GM23338 (cell line): Measurements from ENCODE around the gene MED13. TPM values are rescaled to one million over a fixed set of nuclear protein-coding genes. Genes with fewer than 3 reads are reported as not detected.
A peak's percentile ranks its signal among the peaks of the same experiment; 100 is the strongest.

Experiments
- ATAC-seq: fragments of 200-7000 bp; cut with Tn5 transposase; 3 replicates; pipeline ENCODE4 v1.9.1; 2020
- DNase-seq: peaks from one replicate; pipeline ENCODE4 v3.0.0-alpha.2; 2015; ENCODE audit warnings: low spot score
- H2AFZ ChIP-seq: fragments of 200-600 bp; sonication (generic); 2 replicates; pipeline ENCODE4 v1.8.0; 2016; ENCODE audit warnings: antibody characterized with exemption, mild to moderate bottlenecking, moderate library complexity
- H3F3A ChIP-seq: fragments of 200-600 bp; sonication (generic); replicated peaks from 2 replicates; pipeline ENCODE4 v1.8.0; 2017; ENCODE audit warnings: antibody characterized with exemption, mixed run types, low read depth
- H3K27ac ChIP-seq: fragments of 200-600 bp; sonication (generic); 2 replicates; pipeline ENCODE4 v1.6.1; 2016; ENCODE audit warnings: low read depth
- H3K27me3 ChIP-seq: fragments of 200-600 bp; sonication (generic); 2 replicates; pipeline ENCODE4 v1.8.0; 2016; ENCODE audit warnings: mild to moderate bottlenecking, mixed run types, moderate library complexity; ENCODE audit not compliant: insufficient read depth
- H3K36me3 ChIP-seq: fragments of 200-600 bp; sonication (generic); 2 replicates; pipeline ENCODE4 v1.8.0; 2016; ENCODE audit warnings: mild to moderate bottlenecking; ENCODE audit not compliant: insufficient read depth
- H3K4me1 ChIP-seq: fragments of 200-600 bp; sonication (generic); 2 replicates; pipeline ENCODE4 v1.8.0; 2016; ENCODE audit warnings: mild to moderate bottlenecking, moderate library complexity; ENCODE audit not compliant: insufficient read depth
- H3K4me2 ChIP-seq: fragments of 200-600 bp; sonication (generic); 2 replicates; pipeline ENCODE4 v1.7.1; 2017; ENCODE audit warnings: mixed run types
- H3K4me3 ChIP-seq: fragments of 200-600 bp; sonication (generic); 2 replicates; pipeline ENCODE4 v1.6.1; 2016; ENCODE audit warnings: mixed run types
- H3K79me2 ChIP-seq: fragments of 200-600 bp; sonication (generic); replicated peaks from 2 replicates; pipeline ENCODE4 v1.8.0; 2017; ENCODE audit warnings: mild to moderate bottlenecking; ENCODE audit not compliant: insufficient read depth
- H3K9me2 ChIP-seq: fragments of 200-600 bp; sonication (generic); 2 replicates; pipeline ENCODE4 v1.8.0; 2017; ENCODE audit not compliant: insufficient read depth
- H4K20me1 ChIP-seq: fragments of 200-600 bp; sonication (generic); replicated peaks from 2 replicates; pipeline ENCODE4 v1.8.0; 2017; ENCODE audit warnings: mild to moderate bottlenecking; ENCODE audit not compliant: insufficient read depth
- H3K27ac Mint-ChIP-seq: 2 replicates; pipeline ENCODE4 v1.8.0; 2020; ENCODE audit warnings: inconsistent platforms, mild to moderate bottlenecking, moderate library complexity, mixed read lengths
- H3K27me3 Mint-ChIP-seq: 3 replicates; pipeline ENCODE4 v1.8.0; 2022; ENCODE audit warnings: low read depth, mild to moderate bottlenecking, moderate library complexity, mixed read lengths, inconsistent platforms; ENCODE audit not compliant: insufficient read depth, poor library complexity
- H3K36me3 Mint-ChIP-seq: 3 replicates; pipeline ENCODE4 v1.8.0; 2021; ENCODE audit warnings: low read depth, mild to moderate bottlenecking, inconsistent platforms, moderate library complexity, mixed read lengths
- H3K4me1 Mint-ChIP-seq: 3 replicates; pipeline ENCODE4 v1.8.0; 2020; ENCODE audit warnings: mild to moderate bottlenecking, inconsistent platforms, mixed read lengths
- H3K4me3 Mint-ChIP-seq: 3 replicates; pipeline ENCODE4 v1.8.0; 2021; ENCODE audit warnings: moderate library complexity, mild to moderate bottlenecking, inconsistent platforms, mixed read lengths
- H3K9me3 Mint-ChIP-seq: 3 replicates; pipeline ENCODE4 v1.8.0; 2020; ENCODE audit warnings: moderate library complexity, mild to moderate bottlenecking, inconsistent platforms, mixed read lengths
- CREB1 ChIP-seq: fragments of 250-450 bp; sonication (Bioruptor Pico); IDR thresholded peaks from 2 replicates; pipeline ENCODE4 v1.5.0; 2020; ENCODE audit warnings: low read depth, mild to moderate bottlenecking, moderate library complexity
- EZH2 ChIP-seq: fragments of 200-600 bp; sonication (generic); IDR thresholded peaks from one replicate; pipeline ENCODE4 v1.8.0; 2017; ENCODE audit warnings: antibody characterized with exemption, mild to moderate bottlenecking, low read depth; ENCODE audit not compliant: unreplicated experiment
- EZH2phosphoT487 ChIP-seq: fragments of 200-600 bp; sonication (generic); IDR thresholded peaks from one replicate; pipeline ENCODE4 v1.8.1; 2018; ENCODE audit warnings: antibody characterized with exemption; ENCODE audit not compliant: unreplicated experiment
- JUNB ChIP-seq: IDR thresholded peaks from one replicate; pipeline ENCODE4 v1.6.1; 2016; ENCODE audit warnings: antibody characterized with exemption; ENCODE audit not compliant: unreplicated experiment
- NANOG ChIP-seq: IDR thresholded peaks from 2 replicates; pipeline ENCODE4 v1.6.1; 2016; ENCODE audit warnings: antibody characterized with exemption, borderline replicate concordance
- POLR2AphosphoS5 ChIP-seq: IDR thresholded peaks from 2 replicates; pipeline ENCODE4 v1.6.1; 2016; ENCODE audit warnings: antibody characterized with exemption, low read depth
- STAT1 ChIP-seq: IDR thresholded peaks from one replicate; pipeline ENCODE4 v1.6.1; 2016; ENCODE audit warnings: antibody characterized with exemption; ENCODE audit not compliant: unreplicated experiment
- ZNF114 ChIP-seq: fragments of 250-450 bp; sonication (Bioruptor Pico); IDR thresholded peaks from 2 replicates; pipeline ENCODE4 v1.5.0; 2020; ENCODE audit warnings: mild to moderate bottlenecking, moderate library complexity
- ZNF331 ChIP-seq: fragments of 250-450 bp; sonication (Bioruptor Pico); IDR thresholded peaks from 2 replicates; pipeline ENCODE4 v1.5.0; 2020; ENCODE audit warnings: low read depth, mild to moderate bottlenecking, moderate library complexity
- polyA plus RNA-seq: library from polyadenylated mRNA; unstranded; fragments of >200 nt; fragmentation: Nextera tagmentation; extraction: Ambion mirVana; gene quantifications from 2 replicates; pipeline ENCODE4 v1.2.1, GENCODE V29; 2016
- total RNA-seq: library from RNA; depleted of rRNA; stranded (reverse); fragments of >200 nt; shearing (Covaris generic); gene quantifications from 2 replicates; pipeline ENCODE4 v1.2.3, GENCODE V29; 2014
- TF ChIP-seq, protein P1 (sequence below): IDR thresholded peaks from one replicate; pipeline ENCODE4 v1.6.1; 2018; ENCODE audit warnings: antibody characterized with exemption; ENCODE audit not compliant: unreplicated experiment
- TF ChIP-seq, protein P2 (sequence below): fragments of 250-450 bp; sonication (Bioruptor Pico); IDR thresholded peaks from 2 replicates; pipeline ENCODE4 v1.5.0; 2020; ENCODE audit warnings: mild to moderate bottlenecking, moderate library complexity
- TF ChIP-seq, protein P3 (sequence below): IDR thresholded peaks from 2 replicates; pipeline ENCODE4 v1.6.1; 2016; ENCODE audit warnings: antibody characterized with exemption
- TF ChIP-seq, protein P4 (sequence below), 2 experiments: fragments of 200-600 bp in 1 of 2; sonication (generic) in 1 of 2; conservative IDR thresholded peaks; 2 replicates each; pipeline versions ENCODE4 v1.5.1 to v1.6.1; 2016 to 2017; ENCODE audit warnings: antibody characterized with exemption in 2 of 2, low read depth in 2 of 2, mild to moderate bottlenecking in 2 of 2, moderate library complexity in 1 of 2

MED13 gene
- total and polyA plus RNA-seq, 2 experiments from 2014 or later: 13.0 to 45.8 TPM

DNA sequence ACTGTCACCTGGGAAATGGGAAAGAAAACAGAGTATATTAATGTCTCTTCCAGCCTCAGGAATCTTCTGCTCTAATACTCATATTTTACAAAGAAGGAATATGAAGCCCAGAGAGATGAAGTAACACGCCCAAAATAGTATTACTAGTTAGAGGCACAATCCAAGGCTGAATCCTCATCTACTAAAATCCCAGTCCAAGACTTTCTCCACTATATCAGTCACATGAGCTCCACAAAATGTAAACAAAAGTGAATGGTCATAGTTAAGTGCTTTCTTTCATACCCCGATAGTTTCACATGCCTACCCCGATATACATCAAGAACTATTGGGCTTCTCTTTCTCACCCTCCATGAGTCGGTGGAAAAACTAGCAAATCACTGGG is 138.3 kb downstream of the MED13 start:
- DNase-seq: no peak
- peak overlapping the region; percentile 81; the same call in 1 of the 2 replicates for H3K27ac ChIP-seq

More for the DNA sequence above, 138.3 kb downstream of the MED13 start:
- H3K4me3 ChIP-seq: peak overlapping the region; percentile 76
- H3K4me1 ChIP-seq: no peaks in the 10 kb centered on the region
- peaks cover 28% of the 10 kb centered on the region for H3K36me3 Mint-ChIP-seq
- H3K79me2 ChIP-seq: peaks cover 9% of the 10 kb centered on the region
- peak overlapping the region; percentile 93 for H3K27ac Mint-ChIP-seq
- H3K36me3 ChIP-seq: peaks cover 13% of the 10 kb centered on the region; the same call in 1 of the 2 replicates
- H3F3A ChIP-seq: no peaks in the 10 kb centered on the region; the same call in 1 of the 2 replicates
- H3K4me3 Mint-ChIP-seq: peak overlapping the region; percentile 93
- TF ChIP-seq CREB1 (CRISPR knock-in tag) (no peak), NANOG (no peak), STAT1 (no peak), ZNF114 (CRISPR knock-in tag) (no peak), POLR2AphosphoS5 (no peak), EZH2 (no peak), ZNF331 (CRISPR knock-in tag) (no peak), JUNB (no peak), EZH2phosphoT487 (no peak)
- TF ChIP-seq, protein P1, sequence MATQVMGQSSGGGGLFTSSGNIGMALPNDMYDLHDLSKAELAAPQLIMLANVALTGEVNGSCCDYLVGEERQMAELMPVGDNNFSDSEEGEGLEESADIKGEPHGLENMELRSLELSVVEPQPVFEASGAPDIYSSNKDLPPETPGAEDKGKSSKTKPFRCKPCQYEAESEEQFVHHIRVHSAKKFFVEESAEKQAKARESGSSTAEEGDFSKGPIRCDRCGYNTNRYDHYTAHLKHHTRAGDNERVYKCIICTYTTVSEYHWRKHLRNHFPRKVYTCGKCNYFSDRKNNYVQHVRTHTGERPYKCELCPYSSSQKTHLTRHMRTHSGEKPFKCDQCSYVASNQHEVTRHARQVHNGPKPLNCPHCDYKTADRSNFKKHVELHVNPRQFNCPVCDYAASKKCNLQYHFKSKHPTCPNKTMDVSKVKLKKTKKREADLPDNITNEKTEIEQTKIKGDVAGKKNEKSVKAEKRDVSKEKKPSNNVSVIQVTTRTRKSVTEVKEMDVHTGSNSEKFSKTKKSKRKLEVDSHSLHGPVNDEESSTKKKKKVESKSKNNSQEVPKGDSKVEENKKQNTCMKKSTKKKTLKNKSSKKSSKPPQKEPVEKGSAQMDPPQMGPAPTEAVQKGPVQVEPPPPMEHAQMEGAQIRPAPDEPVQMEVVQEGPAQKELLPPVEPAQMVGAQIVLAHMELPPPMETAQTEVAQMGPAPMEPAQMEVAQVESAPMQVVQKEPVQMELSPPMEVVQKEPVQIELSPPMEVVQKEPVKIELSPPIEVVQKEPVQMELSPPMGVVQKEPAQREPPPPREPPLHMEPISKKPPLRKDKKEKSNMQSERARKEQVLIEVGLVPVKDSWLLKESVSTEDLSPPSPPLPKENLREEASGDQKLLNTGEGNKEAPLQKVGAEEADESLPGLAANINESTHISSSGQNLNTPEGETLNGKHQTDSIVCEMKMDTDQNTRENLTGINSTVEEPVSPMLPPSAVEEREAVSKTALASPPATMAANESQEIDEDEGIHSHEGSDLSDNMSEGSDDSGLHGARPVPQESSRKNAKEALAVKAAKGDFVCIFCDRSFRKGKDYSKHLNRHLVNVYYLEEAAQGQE: no peak
- TF ChIP-seq, protein P2, sequence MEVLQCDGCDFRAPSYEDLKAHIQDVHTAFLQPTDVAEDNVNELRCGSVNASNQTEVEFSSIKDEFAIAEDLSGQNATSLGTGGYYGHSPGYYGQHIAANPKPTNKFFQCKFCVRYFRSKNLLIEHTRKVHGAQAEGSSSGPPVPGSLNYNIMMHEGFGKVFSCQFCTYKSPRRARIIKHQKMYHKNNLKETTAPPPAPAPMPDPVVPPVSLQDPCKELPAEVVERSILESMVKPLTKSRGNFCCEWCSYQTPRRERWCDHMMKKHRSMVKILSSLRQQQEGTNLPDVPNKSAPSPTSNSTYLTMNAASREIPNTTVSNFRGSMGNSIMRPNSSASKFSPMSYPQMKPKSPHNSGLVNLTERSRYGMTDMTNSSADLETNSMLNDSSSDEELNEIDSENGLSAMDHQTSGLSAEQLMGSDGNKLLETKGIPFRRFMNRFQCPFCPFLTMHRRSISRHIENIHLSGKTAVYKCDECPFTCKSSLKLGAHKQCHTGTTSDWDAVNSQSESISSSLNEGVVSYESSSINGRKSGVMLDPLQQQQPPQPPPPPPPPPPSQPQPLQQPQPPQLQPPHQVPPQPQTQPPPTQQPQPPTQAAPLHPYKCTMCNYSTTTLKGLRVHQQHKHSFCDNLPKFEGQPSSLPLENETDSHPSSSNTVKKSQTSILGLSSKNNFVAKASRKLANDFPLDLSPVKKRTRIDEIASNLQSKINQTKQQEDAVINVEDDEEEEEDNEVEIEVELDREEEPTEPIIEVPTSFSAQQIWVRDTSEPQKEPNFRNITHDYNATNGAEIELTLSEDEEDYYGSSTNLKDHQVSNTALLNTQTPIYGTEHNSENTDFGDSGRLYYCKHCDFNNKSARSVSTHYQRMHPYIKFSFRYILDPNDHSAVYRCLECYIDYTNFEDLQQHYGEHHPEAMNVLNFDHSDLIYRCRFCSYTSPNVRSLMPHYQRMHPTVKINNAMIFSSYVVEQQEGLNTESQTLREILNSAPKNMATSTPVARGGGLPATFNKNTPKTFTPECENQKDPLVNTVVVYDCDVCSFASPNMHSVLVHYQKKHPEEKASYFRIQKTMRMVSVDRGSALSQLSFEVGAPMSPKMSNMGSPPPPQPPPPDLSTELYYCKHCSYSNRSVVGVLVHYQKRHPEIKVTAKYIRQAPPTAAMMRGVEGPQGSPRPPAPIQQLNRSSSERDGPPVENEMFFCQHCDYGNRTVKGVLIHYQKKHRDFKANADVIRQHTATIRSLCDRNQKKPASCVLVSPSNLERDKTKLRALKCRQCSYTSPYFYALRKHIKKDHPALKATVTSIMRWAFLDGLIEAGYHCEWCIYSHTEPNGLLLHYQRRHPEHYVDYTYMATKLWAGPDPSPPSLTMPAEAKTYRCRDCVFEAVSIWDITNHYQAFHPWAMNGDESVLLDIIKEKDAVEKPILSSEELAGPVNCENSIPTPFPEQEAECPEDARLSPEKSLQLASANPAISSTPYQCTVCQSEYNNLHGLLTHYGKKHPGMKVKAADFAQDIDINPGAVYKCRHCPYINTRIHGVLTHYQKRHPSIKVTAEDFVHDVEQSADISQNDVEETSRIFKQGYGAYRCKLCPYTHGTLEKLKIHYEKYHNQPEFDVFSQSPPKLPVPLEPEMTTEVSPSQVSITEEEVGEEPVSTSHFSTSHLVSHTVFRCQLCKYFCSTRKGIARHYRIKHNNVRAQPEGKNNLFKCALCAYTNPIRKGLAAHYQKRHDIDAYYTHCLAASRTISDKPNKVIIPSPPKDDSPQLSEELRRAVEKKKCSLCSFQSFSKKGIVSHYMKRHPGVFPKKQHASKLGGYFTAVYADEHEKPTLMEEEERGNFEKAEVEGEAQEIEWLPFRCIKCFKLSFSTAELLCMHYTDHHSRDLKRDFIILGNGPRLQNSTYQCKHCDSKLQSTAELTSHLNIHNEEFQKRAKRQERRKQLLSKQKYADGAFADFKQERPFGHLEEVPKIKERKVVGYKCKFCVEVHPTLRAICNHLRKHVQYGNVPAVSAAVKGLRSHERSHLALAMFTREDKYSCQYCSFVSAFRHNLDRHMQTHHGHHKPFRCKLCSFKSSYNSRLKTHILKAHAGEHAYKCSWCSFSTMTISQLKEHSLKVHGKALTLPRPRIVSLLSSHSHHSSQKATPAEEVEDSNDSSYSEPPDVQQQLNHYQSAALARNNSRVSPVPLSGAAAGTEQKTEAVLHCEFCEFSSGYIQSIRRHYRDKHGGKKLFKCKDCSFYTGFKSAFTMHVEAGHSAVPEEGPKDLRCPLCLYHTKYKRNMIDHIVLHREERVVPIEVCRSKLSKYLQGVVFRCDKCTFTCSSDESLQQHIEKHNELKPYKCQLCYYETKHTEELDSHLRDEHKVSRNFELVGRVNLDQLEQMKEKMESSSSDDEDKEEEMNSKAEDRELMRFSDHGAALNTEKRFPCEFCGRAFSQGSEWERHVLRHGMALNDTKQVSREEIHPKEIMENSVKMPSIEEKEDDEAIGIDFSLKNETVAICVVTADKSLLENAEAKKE (CRISPR knock-in tag): no peak
- TF ChIP-seq, protein P3, sequence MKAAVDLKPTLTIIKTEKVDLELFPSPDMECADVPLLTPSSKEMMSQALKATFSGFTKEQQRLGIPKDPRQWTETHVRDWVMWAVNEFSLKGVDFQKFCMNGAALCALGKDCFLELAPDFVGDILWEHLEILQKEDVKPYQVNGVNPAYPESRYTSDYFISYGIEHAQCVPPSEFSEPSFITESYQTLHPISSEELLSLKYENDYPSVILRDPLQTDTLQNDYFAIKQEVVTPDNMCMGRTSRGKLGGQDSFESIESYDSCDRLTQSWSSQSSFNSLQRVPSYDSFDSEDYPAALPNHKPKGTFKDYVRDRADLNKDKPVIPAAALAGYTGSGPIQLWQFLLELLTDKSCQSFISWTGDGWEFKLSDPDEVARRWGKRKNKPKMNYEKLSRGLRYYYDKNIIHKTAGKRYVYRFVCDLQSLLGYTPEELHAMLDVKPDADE: no peak
- TF ChIP-seq, protein P4, sequence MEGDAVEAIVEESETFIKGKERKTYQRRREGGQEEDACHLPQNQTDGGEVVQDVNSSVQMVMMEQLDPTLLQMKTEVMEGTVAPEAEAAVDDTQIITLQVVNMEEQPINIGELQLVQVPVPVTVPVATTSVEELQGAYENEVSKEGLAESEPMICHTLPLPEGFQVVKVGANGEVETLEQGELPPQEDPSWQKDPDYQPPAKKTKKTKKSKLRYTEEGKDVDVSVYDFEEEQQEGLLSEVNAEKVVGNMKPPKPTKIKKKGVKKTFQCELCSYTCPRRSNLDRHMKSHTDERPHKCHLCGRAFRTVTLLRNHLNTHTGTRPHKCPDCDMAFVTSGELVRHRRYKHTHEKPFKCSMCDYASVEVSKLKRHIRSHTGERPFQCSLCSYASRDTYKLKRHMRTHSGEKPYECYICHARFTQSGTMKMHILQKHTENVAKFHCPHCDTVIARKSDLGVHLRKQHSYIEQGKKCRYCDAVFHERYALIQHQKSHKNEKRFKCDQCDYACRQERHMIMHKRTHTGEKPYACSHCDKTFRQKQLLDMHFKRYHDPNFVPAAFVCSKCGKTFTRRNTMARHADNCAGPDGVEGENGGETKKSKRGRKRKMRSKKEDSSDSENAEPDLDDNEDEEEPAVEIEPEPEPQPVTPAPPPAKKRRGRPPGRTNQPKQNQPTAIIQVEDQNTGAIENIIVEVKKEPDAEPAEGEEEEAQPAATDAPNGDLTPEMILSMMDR (conservative IDR thresholded peaks at IDR 0.05; ENCODE audit: low read depth in 2 of 2): no peak
- ATAC-seq: no peak
- H3K27me3 ChIP-seq: no peaks in the 10 kb centered on the region
- no peaks in the 10 kb centered on the region; the same call in 1 of the 2 replicates for H3K9me2 ChIP-seq
- H3K4me2 ChIP-seq: peak overlapping the region; percentile 78
- H3K9me3 Mint-ChIP-seq: no peaks in the 10 kb centered on the region
- H3K4me1 Mint-ChIP-seq: peaks cover 8% of the 10 kb centered on the region
- H2AFZ ChIP-seq: peak overlapping the region; percentile 82
- no peaks in the 10 kb centered on the region; the same call in none of the 2 replicates for H4K20me1 ChIP-seq
- H3K27me3 Mint-ChIP-seq: peaks cover 4% of the 10 kb centered on the region
